Activated CD4-positive, alpha-beta T cell treated with anti-CD3 and anti-CD28 coated beads, Interleukin-2, Interleukin-4, amounts not matched to agents 100 ng/mL and 50 ng/mL, durations not matched to agents 16 hours and 8 hours (primary cell): ENCODE results near the gene WDR5B.

Source experiments
- DNase-seq: peaks from one replicate; pipeline ENCODE4 v3.0.0-alpha.2; 2020; ENCODE audit warnings: low spot score

WDR5B gene

GRCh38 chr3:122365582-122366378 is 50.1 kb downstream of the WDR5B start:
- peak; percentile 85 for DNase-seq

DNA sequence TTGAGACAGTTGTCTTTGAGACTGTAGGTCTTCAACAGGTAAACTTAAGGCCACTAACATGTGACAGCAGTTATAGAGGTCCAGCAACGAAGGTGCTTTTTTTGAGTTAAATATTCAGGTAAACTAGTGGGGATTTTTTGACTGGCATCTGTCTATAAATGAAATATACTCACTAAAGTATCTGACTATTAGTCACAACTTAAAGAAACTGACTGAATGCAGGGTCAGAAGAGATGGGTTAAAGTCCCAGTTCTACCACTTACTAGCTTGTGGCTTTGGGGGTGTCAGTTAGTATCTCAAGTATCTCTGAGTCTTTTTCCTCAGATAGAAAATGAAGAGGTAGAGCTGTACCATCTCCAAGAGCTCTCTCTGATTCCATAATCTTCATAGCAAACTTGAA is 50.8 kb downstream of the WDR5B start:
- peak; percentile 53 for DNase-seq

GRCh38 chr3:122364490-122364889 is 51.4 kb downstream of the WDR5B start:
- peak; percentile 23 for DNase-seq
